Naive thymus-derived CD4-positive, alpha-beta T cell (primary cell): ENCODE results near the gene BRI3. TPM values are rescaled to one million over a fixed set of nuclear protein-coding genes. Genes with fewer than 3 reads are reported as not detected.

ENCODE experiments used
- ATAC-seq: fragments of 150-1000 bp; cut with Tn5 transposase; 2 replicates; pipeline ENCODE4 v1.10.0; 2021; ENCODE audit warnings: mild to moderate bottlenecking, moderate library complexity
- CTCF ChIA-PET: fragments of 350-600 bp; sonication (Branson Sonifier 250); formaldehyde crosslinking; loops from one replicate; lab custom pipeline; 2021; ENCODE audit warnings: antibody characterized with exemption; lab: Charles Lee
- POLR2A ChIA-PET: fragments of 350-600 bp; sonication (Branson Sonifier 250); formaldehyde crosslinking; loops from one replicate; lab custom pipeline; 2021; ENCODE audit warnings: antibody characterized with exemption, inconsistent platforms; lab: Charles Lee
- DNase-seq, 9 donors: peaks; one replicate each; pipeline versions ENCODE4 v3.0.0 to v3.0.0-alpha.2; 2020 to 2022; ENCODE audit warnings: mixed read lengths in 1 of 9
- H3K27ac ChIP-seq: one replicate; pipeline ENCODE4 v1.7.0; 2013; ENCODE audit warnings: mild to moderate bottlenecking, low read depth, low read length, moderate library complexity
- H3K27me3 ChIP-seq, 2 donors: one replicate each; pipeline ENCODE4 v1.7.0; 2013; ENCODE audit warnings: low read length in 2 of 2, mild to moderate bottlenecking in 2 of 2, moderate library complexity in 2 of 2; ENCODE audit not compliant: control insufficient read depth in 2 of 2, insufficient read depth in 2 of 2
- H3K36me3 ChIP-seq, 3 experiments: 1 replicate in 2 of 3; 2 replicates in 1 of 3; pipeline ENCODE4 v1.7.0; 2013; ENCODE audit warnings: low read length in 3 of 3, mild to moderate bottlenecking in 3 of 3, moderate library complexity in 1 of 3; ENCODE audit not compliant: insufficient read depth in 3 of 3, control insufficient read depth in 2 of 3
- H3K4me1 ChIP-seq, 2 donors: one replicate each; pipeline ENCODE4 v1.7.0; 2013; ENCODE audit warnings: low read length in 2 of 2, mild to moderate bottlenecking in 2 of 2, moderate library complexity in 1 of 2; ENCODE audit not compliant: control insufficient read depth in 2 of 2, insufficient read depth in 2 of 2
- H3K4me3 ChIP-seq: 2 replicates; pipeline ENCODE4 v1.7.0; 2013; ENCODE audit warnings: mild to moderate bottlenecking, low read length
- H3K9me3 ChIP-seq, 3 experiments: 1 replicate in 2 of 3; 2 replicates in 1 of 3; pipeline ENCODE4 v1.7.0; 2013; ENCODE audit warnings: low read length in 3 of 3; ENCODE audit not compliant: control insufficient read depth in 2 of 3
- H3K27ac Mint-ChIP-seq, 9 donors: one replicate each; pipeline ENCODE4 v1.8.0; 2020 to 2022; ENCODE audit warnings: mixed read lengths in 9 of 9, mild to moderate bottlenecking in 8 of 9, moderate library complexity in 5 of 9, inconsistent platforms in 2 of 9
- H3K27me3 Mint-ChIP-seq, 5 donors: one replicate each; pipeline ENCODE4 v1.8.0; 2021 to 2022; ENCODE audit warnings: mixed read lengths in 5 of 5, mild to moderate bottlenecking in 1 of 5
- H3K36me3 Mint-ChIP-seq, 5 donors: one replicate each; pipeline ENCODE4 v1.8.0; 2020 to 2022; ENCODE audit warnings: mixed read lengths in 5 of 5, mild to moderate bottlenecking in 3 of 5, inconsistent platforms in 1 of 5
- H3K4me1 Mint-ChIP-seq, 7 donors: one replicate each; pipeline ENCODE4 v1.8.0; 2020 to 2022; ENCODE audit warnings: mixed read lengths in 7 of 7, mild to moderate bottlenecking in 3 of 7, inconsistent platforms in 1 of 7
- H3K4me3 Mint-ChIP-seq, 10 donors: one replicate each; pipeline ENCODE4 v1.8.0; 2020 to 2022; ENCODE audit warnings: mild to moderate bottlenecking in 10 of 10, mixed read lengths in 10 of 10, moderate library complexity in 6 of 10, inconsistent platforms in 2 of 10
- H3K9me3 Mint-ChIP-seq, 11 donors: one replicate each; pipeline ENCODE4 v1.8.0; 2020 to 2022; ENCODE audit warnings: mixed read lengths in 11 of 11, mild to moderate bottlenecking in 4 of 11, inconsistent platforms in 1 of 11, moderate library complexity in 1 of 11
- intact Hi-C, 2 donors: fragments of 100-400 bp; cut with micrococcal nuclease; formaldehyde crosslinking; loops; one replicate each; pipeline ENCODE4 v1.15.1; 2023
- polyA plus RNA-seq, 2 donors: library from polyadenylated mRNA; unstranded; fragments of 300-500 nt; fragmentation: Illumina TruSeq; gene quantifications; one replicate each; pipeline ENCODE4 v1.2.3, GENCODE V29; 2021
- total RNA-seq, 6 experiments: library from RNA in 5 of 6; stranded (reverse) in 5 of 6; gene quantifications; 1 replicate in 5 of 6; 2 replicates in 1 of 6; pipeline ENCODE4 v1.2.3 and lab custom pipeline; 2021 to 2026

BRI3 gene
- total and polyA plus RNA-seq, 7 experiments from 2014 or later: 17.8 to 194 (median 82.4) TPM

- no peak overlapping the region for H3K4me3 ChIP-seq
- H3K27me3 ChIP-seq: no peaks in the 10 kb centered on the region
- peak overlapping the region in 3 of 9 donors; percentile 17 to 52 (median 36) for H3K27ac Mint-ChIP-seq
- H3K36me3 Mint-ChIP-seq: peaks cover 0 to 6% (median 0%) of the 10 kb centered on the region in 5 donors
- intact Hi-C loops: loop anchor here in 1 of 2 donors (10.0 kb wide), 1 partner anchor 412 kb away; the partner anchor contains the start of gene ASNS
- ATAC-seq (no peak), DNase-seq (no peak)
- peaks cover 0 to 18% (median 0%) of the 10 kb centered on the region in 3 experiments for H3K36me3 ChIP-seq
- peaks cover 17 to 41% (median 35%) of the 10 kb centered on the region in 7 donors for H3K4me1 Mint-ChIP-seq
- no peaks in the 10 kb centered on the region for H3K9me3 Mint-ChIP-seq
- H3K9me3 ChIP-seq: no peaks in the 10 kb centered on the region
- H3K27me3 Mint-ChIP-seq: no peaks in the 10 kb centered on the region
- peaks cover 5 to 30% of the 10 kb centered on the region in 2 donors for H3K4me1 ChIP-seq
- ChIA-PET POLR2A (no interaction called here), CTCF (no interaction called here)
- H3K4me3 Mint-ChIP-seq: peak overlapping the region in 3 of 10 donors; percentile 12 to 38 (median 29)
- H3K27ac ChIP-seq: no peak overlapping the region
Observed at GRCh38 chr7:98286701-98287485, 5.4 kb downstream of the BRI3 start.

- Mint-ChIP-seq H3K4me1 (peaks cover 13 to 39% (median 34%) of the 10 kb centered on the region in 7 donors), H3K36me3 (peaks cover 0 to 7% (median 0%) of the 10 kb centered on the region in 5 donors), H3K4me3 (no peak overlapping the region), H3K27me3 (no peaks in the 10 kb centered on the region), H3K27ac (no peak overlapping the region), H3K9me3 (no peaks in the 10 kb centered on the region)
- ChIA-PET POLR2A (no interaction called here), CTCF (no interaction called here)
- Histone ChIP-seq H3K9me3 (no peaks in the 10 kb centered on the region), H3K27me3 (no peaks in the 10 kb centered on the region), H3K4me1 (peaks cover under 1 to 26% of the 10 kb centered on the region in 2 donors), H3K36me3 (peaks cover 0 to 25% (median 0%) of the 10 kb centered on the region in 3 experiments), H3K27ac (no peak overlapping the region), H3K4me3 (no peak overlapping the region)
- no peak for DNase-seq
- no peak for ATAC-seq
- intact Hi-C loops: loop anchor here in 1 of 2 donors (10.0 kb wide), 1 partner anchor 413 kb away; the partner anchor contains the start of gene ASNS
Observed at GRCh38 chr7:98287486-98287959, 6.0 kb downstream of the BRI3 start.

- Histone ChIP-seq H3K9me3 (no peaks in the 10 kb centered on the region), H3K4me3 (no peak overlapping the region), H3K27ac (no peak overlapping the region), H3K4me1 (peaks cover 0 to 19% of the 10 kb centered on the region in 2 donors), H3K36me3 (peaks cover 0 to 29% (median 0%) of the 10 kb centered on the region in 3 experiments), H3K27me3 (no peaks in the 10 kb centered on the region)
- DNase-seq (no peak), ATAC-seq (no peak)
- Mint-ChIP-seq H3K9me3 (no peaks in the 10 kb centered on the region), H3K4me3 (peak overlapping the region in 1 of 10 donors; percentile 20), H3K36me3 (peaks cover 0 to 6% (median 0%) of the 10 kb centered on the region in 5 donors), H3K4me1 (peaks cover 6 to 32% (median 27%) of the 10 kb centered on the region in 7 donors), H3K27ac (peak overlapping the region in 1 of 9 donors; percentile 9), H3K27me3 (no peaks in the 10 kb centered on the region)
- POLR2A ChIA-PET: interaction anchor here (0.7 kb wide), 1 partner anchor 9 kb away, joined by 4 read pairs; no protein-coding TSS in a partner anchor
- CTCF ChIA-PET: no interaction called here
- intact Hi-C loops: loop anchor here in 1 of 2 donors (10.0 kb wide), 1 partner anchor 413 kb away; the partner anchor contains the start of gene ASNS
Observed at GRCh38 chr7:98288064-98288823, 6.8 kb downstream of the BRI3 start.

GRCh38 chr7:98289333-98289875, 7.9 kb downstream of the BRI3 start:
- Histone ChIP-seq H3K4me1 (peaks cover 0 to 9% of the 10 kb centered on the region in 2 donors), H3K36me3 (peaks cover 0 to 36% (median 0%) of the 10 kb centered on the region in 3 experiments), H3K9me3 (no peaks in the 10 kb centered on the region), H3K27me3 (no peaks in the 10 kb centered on the region), H3K4me3 (no peak overlapping the region), H3K27ac (no peak overlapping the region)
- no peak for DNase-seq
- Mint-ChIP-seq H3K27ac (no peak overlapping the region), H3K4me1 (peaks cover 3 to 21% (median 17%) of the 10 kb centered on the region in 7 donors), H3K36me3 (peaks cover 0 to 6% (median 0%) of the 10 kb centered on the region in 5 donors), H3K9me3 (no peaks in the 10 kb centered on the region), H3K27me3 (no peaks in the 10 kb centered on the region), H3K4me3 (no peak overlapping the region)
- POLR2A ChIA-PET: no interaction called here
- CTCF ChIA-PET: no interaction called here
- intact Hi-C loops: loop anchor here in 1 of 2 donors (10.0 kb wide), 1 partner anchor 415 kb away; the partner anchor contains the start of gene ASNS
- ATAC-seq: no peak

- intact Hi-C loops: no loop called here
- ChIA-PET POLR2A (no interaction called here), CTCF (no interaction called here)
- Mint-ChIP-seq H3K36me3 (peaks cover 0 to 6% (median 0%) of the 10 kb centered on the region in 5 donors), H3K27me3 (no peaks in the 10 kb centered on the region), H3K9me3 (no peaks in the 10 kb centered on the region), H3K4me3 (no peak overlapping the region), H3K4me1 (peaks cover 0 to 5% (median 4%) of the 10 kb centered on the region in 7 donors), H3K27ac (no peak overlapping the region)
- Histone ChIP-seq H3K4me3 (no peak overlapping the region), H3K4me1 (no peaks in the 10 kb centered on the region), H3K36me3 (peaks cover 0 to 36% (median 0%) of the 10 kb centered on the region in 3 experiments), H3K27me3 (no peaks in the 10 kb centered on the region), H3K27ac (no peak overlapping the region), H3K9me3 (no peaks in the 10 kb centered on the region)
- DNase-seq: no peak
- ATAC-seq: no peak
Observed at GRCh38 chr7:98291717-98292116, 10.2 kb downstream of the BRI3 start.

GRCh38 chr7:98293265-98293664, 11.8 kb downstream of the BRI3 start:
- Mint-ChIP-seq H3K4me3 (no peak overlapping the region), H3K9me3 (no peaks in the 10 kb centered on the region), H3K36me3 (peaks cover 0 to 6% (median 0%) of the 10 kb centered on the region in 5 donors), H3K27me3 (no peaks in the 10 kb centered on the region), H3K4me1 (peaks cover 0 to 4% (median 3%) of the 10 kb centered on the region in 7 donors), H3K27ac (no peak overlapping the region)
- POLR2A ChIA-PET: no interaction called here
- Histone ChIP-seq H3K36me3 (peaks cover 0 to 28% (median 0%) of the 10 kb centered on the region in 3 experiments), H3K27me3 (no peaks in the 10 kb centered on the region), H3K9me3 (no peaks in the 10 kb centered on the region), H3K27ac (no peak overlapping the region), H3K4me1 (no peaks in the 10 kb centered on the region), H3K4me3 (no peak overlapping the region)
- ATAC-seq: no peak
- DNase-seq: no peak
- intact Hi-C loops: no loop called here
- CTCF ChIA-PET: no interaction called here
